Erythroblast (primary cell): ENCODE data around the gene PACS1.

Source experiments
- GATA1 ChIP-seq: IDR thresholded peaks from 2 replicates; pipeline ENCODE4 v1.6.1; 2011; ENCODE audit warnings: low read depth, mild to moderate bottlenecking, control low read depth, low read length, moderate library complexity
- POLR2A ChIP-seq: IDR thresholded peaks from 2 replicates; pipeline ENCODE4 v1.6.1; 2011; ENCODE audit warnings: mild to moderate bottlenecking, low read length

- TF ChIP-seq POLR2A (no peak), GATA1 (no peak)
Measured at GRCh38 chr11:66225066-66225465, 155.0 kb downstream of the PACS1 start.
